Measurements from ENCODE around the gene CHD9NB. TPM values are rescaled to one million over a fixed set of nuclear protein-coding genes. Genes with fewer than 3 reads are reported as not detected.

The CHD9NB gene
- total and polyA plus RNA-seq, 10 of the 15 experiments (the other 5 are each of a cell fraction or from before 2014, with no cell fraction given) = 0.14 to 1.6 (median 0.73) TPM

- TF ChIP-seq ZBTB11 (CRISPR knock-in tag; IDR thresholded peaks at IDR 0.05) (no peak), TBL1XR1 (IDR thresholded peaks at IDR 0.05; ENCODE audit: low read depth, low read length) (peak; percentile 55; the same call in 1 of the 2 replicates), ZBED1 (IDR thresholded peaks at IDR 0.05; ENCODE audit: borderline replicate concordance) (0 out of 2 replicates have a peak, but pooled peaks have one; percentile 43), IKZF2 (IDR thresholded peaks at IDR 0.05) (peak; percentile 79 to 80), CBFB (IDR thresholded peaks at IDR 0.05; ENCODE audit: low read depth) (peak; percentile 57; the same call in 1 of the 2 replicates), FOXM1 (IDR thresholded peaks at IDR 0.05; ENCODE audit: low read depth, low read length) (0 out of 2 replicates have a peak, but pooled peaks have one; percentile 37), EED (IDR thresholded peaks at IDR 0.05; ENCODE audit: low read depth) (peak; percentile 95), IRF4 (IDR thresholded peaks at IDR 0.05; ENCODE audit: low read depth, low read length) (peak; percentile 29; the same call in 1 of the 2 replicates), PAX5 (IDR thresholded peaks at IDR 0.05; ENCODE audit: borderline replicate concordance, low read depth, low read length) (peak; percentile 43; the same call in 1 of the 2 replicates), ZNF687 (IDR thresholded peaks at IDR 0.05) (0 out of 2 replicates have a peak, but pooled peaks have one; percentile 16), TCF12 (IDR thresholded peaks at IDR 0.05; ENCODE audit: low read depth, low read length) (peak; percentile 48; the same call in 1 of the 2 replicates), POLR2A (IDR thresholded peaks at IDR 0.05; ENCODE audit: low read depth, low read length) (peak; percentile 57; the same call in 1 of the 2 replicates), BHLHE40 (IDR thresholded peaks at IDR 0.05; ENCODE audit: borderline replicate concordance in 1 of 2, low read depth in 2 of 2, low read length in 1 of 2) (0 out of 4 replicates have a peak, but pooled peaks of 1 of the 2 experiments have one; percentile 5), IKZF1 (conservative IDR thresholded peaks at IDR 0.05) (peak; percentile 88), SPI1 (IDR thresholded peaks at IDR 0.05; ENCODE audit: borderline replicate concordance, insufficient read depth, low read depth, low read length) (peak; percentile 28; the same call in 1 of the 2 replicates), ZBTB4 (CRISPR knock-in tag; IDR thresholded peaks at IDR 0.05) (no peak)
These were observed 38.1 kb upstream of the CHD9NB start (continued) for GRCh38 chr16:53090591-53091411.

Data from GM12878 (cell line).